Prostate gland (tissue), 2 donors: ENCODE measurements around the gene DCLK2.

ENCODE experiments used
- CTCF ChIP-seq, 4 experiments: fragments of 200-600 bp in 2 of 4; fragments of 450-650 bp in 2 of 4; sonication (generic) in 2 of 4; IDR thresholded peaks; 1 replicate in 3 of 4; 2 replicates in 1 of 4; pipeline ENCODE4 v1.5.1; 2016 to 2019; ENCODE audit warnings: antibody characterized with exemption in 4 of 4, mild to moderate bottlenecking in 2 of 4, moderate library complexity in 2 of 4
- POLR2A ChIP-seq: fragments of 450-650 bp; IDR thresholded peaks from one replicate; pipeline ENCODE4 v1.6.1; 2016; ENCODE audit warnings: antibody characterized with exemption, mild to moderate bottlenecking
- POLR2AphosphoS5 ChIP-seq: sonication (generic); formaldehyde crosslinking; IDR thresholded peaks from one replicate; pipeline ENCODE4 v1.6.1; 2017; ENCODE audit warnings: antibody characterized with exemption

GRCh38 chr4:150140774-150141400, 62.6 kb downstream of the DCLK2 start:
- TF ChIP-seq CTCF (IDR thresholded peaks at IDR 0.05) (no peak), POLR2A (no peak), POLR2AphosphoS5 (no peak)
